HCT116 (cell line): ENCODE data around the gene DNMT3A. TPM values are rescaled to one million over a fixed set of nuclear protein-coding genes. Genes with fewer than 3 reads are reported as not detected.

Experiments used
- ATAC-seq: fragments of 200-7000 bp; cut with Tn5 transposase; 2 replicates; pipeline ENCODE4 v1.9.1; 2020; ENCODE audit warnings: mild to moderate bottlenecking, moderate library complexity
- BruUV-seq: library from RNA; stranded (reverse); fragments of 400-500 nt; replicated peaks from 2 replicates; lab custom pipeline; 2021; lab: Mats Ljungman, UMichigan
- CTCF ChIA-PET: fragments of 300-600 bp; sonication (Branson Sonifier 250); formaldehyde crosslinking; loops from one replicate; lab custom pipeline; 2021; ENCODE audit warnings: antibody characterized with exemption; lab: Charles Lee
- POLR2A ChIA-PET: fragments of 300-600, 350-600 bp; sonication (Branson Sonifier 250); formaldehyde crosslinking; loops from one replicate; lab custom pipeline; 2021; ENCODE audit warnings: antibody characterized with exemption; lab: Charles Lee
- RAD21 ChIA-PET, 2 experiments: fragments of 300-600 bp; sonication (Branson Sonifier 250); formaldehyde crosslinking; loops; one replicate each; lab custom pipeline; 2023; ENCODE audit warnings: low total read pairs in 2 of 2; ENCODE audit not compliant: uncharacterized antibody in 2 of 2, unreplicated experiment in 2 of 2, low non-redundant PET in 1 of 2; lab: Charles Lee
- DNase-seq: peaks from one replicate; pipeline ENCODE4 v3.0.0-alpha.2; 2010; ENCODE audit warnings: low read depth, low spot score
- H2AFZ ChIP-seq: fragments of 200-600 bp; shearing (Covaris generic), sonication (generic); 2 replicates; pipeline ENCODE4 v1.6.1; 2017; ENCODE audit warnings: low read depth, mixed run types, mixed read lengths, antibody characterized with exemption, low read length; ENCODE audit not compliant: poor library complexity, severe bottlenecking
- H3K27ac ChIP-seq: 2 replicates; pipeline ENCODE4 v1.5.1; 2012; ENCODE audit warnings: low read depth, low read length
- H3K27me3 ChIP-seq: fragments of 200-600 bp; sonication (generic); 2 replicates; pipeline ENCODE4 v1.6.1; 2016; ENCODE audit warnings: mixed run types, low read length, mixed read lengths; ENCODE audit not compliant: insufficient read depth
- H3K36me3 ChIP-seq, 2 experiments: fragments of 200-500 bp in 1 of 2; fragments of 200-600 bp in 1 of 2; sonication (Bioruptor generic) in 1 of 2; sonication (generic) in 1 of 2; 2 replicates each; pipeline versions ENCODE4 v1.5.1 to v1.6.1; 2014 to 2016; ENCODE audit warnings: low read length in 2 of 2, inconsistent platforms in 1 of 2, mixed read lengths in 1 of 2, mixed run types in 1 of 2; ENCODE audit not compliant: insufficient read depth in 2 of 2, control insufficient read depth in 1 of 2
- H3K4me1 ChIP-seq, 2 experiments: fragments of 200-600 bp in 1 of 2; sonication (generic) in 1 of 2; 2 replicates each; pipeline versions ENCODE4 v1.5.1 to v1.6.1; 2012 to 2017; ENCODE audit warnings: low read length in 2 of 2, inconsistent platforms in 1 of 2, mild to moderate bottlenecking in 1 of 2, mixed read lengths in 1 of 2, mixed run types in 1 of 2, moderate library complexity in 1 of 2; ENCODE audit not compliant: insufficient read depth in 2 of 2, control insufficient read depth in 1 of 2
- H3K4me2 ChIP-seq: fragments of 200-600 bp; sonication (generic); 2 replicates; pipeline ENCODE4 v1.6.1; 2017; ENCODE audit warnings: mixed run types, low read length, mixed read lengths
- H3K4me3 ChIP-seq, 2 experiments: fragments of 200-600 bp in 1 of 2; sonication (generic) in 1 of 2; replicated peaks in 1 of 2; 2 replicates each; pipeline ENCODE4 v1.5.1; 2011 to 2016; ENCODE audit warnings: low read length in 2 of 2, control low read depth in 1 of 2, low read depth in 1 of 2, mild to moderate bottlenecking in 1 of 2, mixed read lengths in 1 of 2, mixed run types in 1 of 2
- H3K79me2 ChIP-seq: fragments of 200-600 bp; sonication (generic); 2 replicates; pipeline ENCODE4 v1.6.1; 2017; ENCODE audit warnings: mild to moderate bottlenecking, mixed run types, low read length, moderate library complexity, mixed read lengths; ENCODE audit not compliant: insufficient read depth
- H3K9ac ChIP-seq: fragments of 200-600 bp; sonication (generic); 2 replicates; pipeline ENCODE4 v1.6.1; 2016; ENCODE audit warnings: low read length, mixed read lengths
- H3K9me2 ChIP-seq: fragments of 200-600 bp; sonication (generic), shearing (Covaris generic); 2 replicates; pipeline ENCODE4 v1.6.1; 2017; ENCODE audit warnings: mixed run types, mild to moderate bottlenecking, moderate library complexity; ENCODE audit not compliant: insufficient read depth
- H3K9me3 ChIP-seq, 2 experiments: fragments of 200-500 bp in 1 of 2; fragments of 200-600 bp in 1 of 2; sonication (Bioruptor generic) in 1 of 2; sonication (generic) in 1 of 2; 2 replicates each; pipeline ENCODE4 v1.6.1; 2014 to 2017; ENCODE audit warnings: low read length in 2 of 2, mixed read lengths in 2 of 2, inconsistent platforms in 1 of 2, low read depth in 1 of 2, mild to moderate bottlenecking in 1 of 2, mixed run types in 1 of 2, moderate library complexity in 1 of 2; ENCODE audit not compliant: control insufficient read depth in 1 of 2, insufficient read depth in 1 of 2
- H4K20me1 ChIP-seq: fragments of 200-600 bp; sonication (generic), shearing (Covaris generic); 2 replicates; pipeline ENCODE4 v1.6.1; 2017; ENCODE audit warnings: mixed run types, mild to moderate bottlenecking, moderate library complexity; ENCODE audit not compliant: insufficient read depth
- ATF3 ChIP-seq: IDR thresholded peaks from 2 replicates; pipeline ENCODE4 v1.6.1; 2012
- CBX3 ChIP-seq: IDR thresholded peaks from 2 replicates; pipeline ENCODE4 v1.6.1; 2012; ENCODE audit warnings: low read depth
- CTCF ChIP-seq, 3 experiments: fragments of 200-600 bp in 1 of 3; sonication (generic) in 1 of 3; IDR thresholded peaks in 2 of 3; conservative IDR thresholded peaks in 1 of 3; 2 replicates each; pipeline ENCODE4 v1.5.1; 2012 to 2017; ENCODE audit warnings: low read depth in 2 of 3, low read length in 2 of 3, antibody characterized with exemption in 1 of 3, borderline replicate concordance in 1 of 3, control low read depth in 1 of 3, mild to moderate bottlenecking in 1 of 3, mixed read lengths in 1 of 3, mixed run types in 1 of 3, moderate library complexity in 1 of 3; ENCODE audit not compliant: insufficient read depth in 1 of 3
- EZH2 ChIP-seq: fragments of 200-600 bp; sonication (generic); IDR thresholded peaks from 2 replicates; pipeline ENCODE4 v1.6.1; 2017; ENCODE audit warnings: antibody characterized with exemption, mixed run types
- FOSL1 ChIP-seq: IDR thresholded peaks from 2 replicates; pipeline ENCODE4 v1.6.1; 2012; ENCODE audit warnings: low read depth
- MAX ChIP-seq: IDR thresholded peaks from 2 replicates; pipeline ENCODE4 v1.6.1; 2012
- POLR2A ChIP-seq: IDR thresholded peaks from 2 replicates; pipeline ENCODE4 v1.7.0; 2011; ENCODE audit warnings: borderline replicate concordance; ENCODE audit not compliant: insufficient read depth, insufficient read length; ENCODE audit errors: extremely low read depth
- POLR2AphosphoS5 ChIP-seq: IDR thresholded peaks from 2 replicates; pipeline ENCODE4 v1.6.1; 2011; ENCODE audit warnings: mild to moderate bottlenecking, low read depth, low read length, moderate library complexity
- RAD21 ChIP-seq: IDR thresholded peaks from 2 replicates; pipeline ENCODE4 v1.6.1; 2012; ENCODE audit warnings: low read depth, mild to moderate bottlenecking
- REST ChIP-seq: IDR thresholded peaks from 2 replicates; pipeline ENCODE4 v1.6.1; 2012; ENCODE audit warnings: low read depth
- SIN3A ChIP-seq: IDR thresholded peaks from 2 replicates; pipeline ENCODE4 v1.6.1; 2012; ENCODE audit warnings: low read depth
- SRF ChIP-seq: IDR thresholded peaks from 2 replicates; pipeline ENCODE4 v1.6.1; 2012; ENCODE audit warnings: low read depth
- TCF7L2 ChIP-seq: IDR thresholded peaks from 2 replicates; pipeline ENCODE4 v1.7.0; 2011; ENCODE audit warnings: borderline replicate concordance, inconsistent platforms; ENCODE audit not compliant: insufficient read depth, insufficient read length; ENCODE audit errors: extremely low read depth
- YY1 ChIP-seq: IDR thresholded peaks from 2 replicates; pipeline ENCODE4 v1.6.1; 2011; ENCODE audit warnings: low read length, low read depth, moderate library complexity, mild to moderate bottlenecking; ENCODE audit not compliant: insufficient replicate concordance; ENCODE audit errors: extremely low read depth
- ZBTB33 ChIP-seq: IDR thresholded peaks from 2 replicates; pipeline ENCODE4 v1.6.1; 2011; ENCODE audit warnings: mild to moderate bottlenecking, low read length, moderate library complexity; ENCODE audit not compliant: insufficient replicate concordance; ENCODE audit errors: extremely low read depth
- ZFX ChIP-seq: fragments of 450-650 bp; IDR thresholded peaks from 2 replicates; pipeline ENCODE4 v1.6.1; 2017
- intact Hi-C: fragments of 100-400 bp; cut with micrococcal nuclease; formaldehyde crosslinking; loops from 2 replicates; pipeline ENCODE4 v1.10.0; 2022
- total RNA-seq: library from RNA; stranded (reverse); gene quantifications from one replicate; pipeline ENCODE4 v1.2.1, GENCODE V29; 2021; ENCODE audit not compliant: unreplicated experiment

The DNMT3A gene
- total RNA-seq, 1 experiment from 2014 or later, result 14.3 TPM

- CTCF ChIA-PET, result no interaction called here
- H2AFZ ChIP-seq, result no peak overlapping the region
- no peak overlapping the region for H3K9ac ChIP-seq
- RAD21 ChIA-PET, result no interaction called here
- 0 out of 2 replicates have a peak, but pooled peaks cover 5% of the 10 kb centered on the region for H3K79me2 ChIP-seq
- no peaks in the 10 kb centered on the region for H3K36me3 ChIP-seq
- H3K4me1 ChIP-seq, result peaks cover 0 to 13% of the 10 kb centered on the region in 2 experiments; a peak in 2 of 4 replicates
- ATAC-seq, result no peak
- H3K27me3 ChIP-seq, result no peaks in the 10 kb centered on the region
- intact Hi-C loops, result no loop called here
- no peak overlapping the region for H3K4me2 ChIP-seq
- no peaks in the 10 kb centered on the region for H4K20me1 ChIP-seq
- no peak overlapping the region for H3K4me3 ChIP-seq
- H3K9me2 ChIP-seq, result no peaks in the 10 kb centered on the region
- no TSS peak for BruUV-seq
- no peak for DNase-seq
- no peak for TF ChIP-seq CBX3
- TF ChIP-seq POLR2A, result no peak
- TF ChIP-seq FOSL1, result no peak
- TF ChIP-seq MAX, result no peak
- no peak for TF ChIP-seq CTCF (IDR thresholded peaks at IDR 0.05 in 2 of 3, conservative IDR thresholded peaks at IDR 0.05 in 1 of 3; ENCODE audit: borderline replicate concordance in 1 of 3, insufficient read depth in 1 of 3, low read depth in 2 of 3, low read length in 2 of 3)
- no peak for TF ChIP-seq ATF3
- TF ChIP-seq SRF, result no peak
- TF ChIP-seq POLR2AphosphoS5, result no peak
- no peak for TF ChIP-seq ZFX
- no peak for TF ChIP-seq EZH2
- no peak for TF ChIP-seq SIN3A
- no peak for TF ChIP-seq RAD21
- TF ChIP-seq ZBTB33, result no peak
- no peak for TF ChIP-seq TCF7L2
- no peak for TF ChIP-seq REST
- TF ChIP-seq YY1, result no peak
- TF ChIP-seq, all 23 proteins: peak for 0
- POLR2A ChIA-PET, result no interaction called here
- Histone ChIP-seq H3K27ac (no peak overlapping the region), H3K9me3 (no peaks in the 10 kb centered on the region)
These were observed 2.5 kb downstream of the DNMT3A start for GRCh38 chr2:25339211-25339674.
